ENCODE results near the gene PXYLP1. TPM values are rescaled to one million over a fixed set of nuclear protein-coding genes. Genes with fewer than 3 reads are reported as not detected.
A peak's percentile ranks its signal among the peaks of the same experiment; 100 is the strongest.
"Not testable (repeated sequence)": the region's sequence is repeated elsewhere in the genome, so short reads cannot be mapped to it uniquely, and the experiment has no call there.

Gene PXYLP1
- total RNA-seq, 2 donors from 2014 or later = 9.7 to 17.5 TPM

DNA sequence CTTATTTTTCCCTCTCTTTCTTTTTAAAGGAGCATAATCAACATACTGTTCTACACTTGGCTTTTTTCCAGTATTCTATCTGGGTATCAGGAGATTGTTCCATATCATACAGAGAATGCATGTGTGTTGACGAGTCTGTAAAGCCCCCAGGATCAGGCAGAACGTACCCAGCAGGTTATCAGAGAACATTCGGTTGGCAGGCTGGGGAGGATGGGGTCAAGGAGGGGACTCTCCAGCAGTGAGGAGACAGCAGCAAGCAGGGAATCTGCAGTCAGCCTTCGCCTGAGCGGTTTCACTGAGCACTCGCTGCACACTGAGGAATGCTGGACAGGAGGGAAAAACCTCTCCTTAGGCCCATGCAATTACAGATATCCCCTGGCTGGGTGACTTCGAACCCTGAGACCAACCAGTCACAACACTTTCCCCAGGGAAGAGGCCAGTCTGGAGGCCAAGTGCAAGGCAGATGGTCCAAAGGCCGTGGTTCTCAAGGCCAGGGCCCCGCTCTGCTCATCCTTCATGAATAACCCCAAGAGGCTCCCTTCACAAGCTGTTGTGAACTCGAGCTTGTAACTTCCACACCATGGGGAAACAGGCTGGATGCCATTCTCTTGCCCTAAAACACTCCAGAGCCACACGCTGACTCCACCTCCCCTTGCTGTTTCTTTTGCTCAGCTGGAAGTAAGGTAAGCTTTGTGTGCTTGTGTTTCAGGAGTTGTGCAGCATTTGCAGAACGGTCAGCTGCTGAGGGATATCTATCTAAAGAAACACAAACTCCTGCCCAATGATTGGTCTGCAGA is 60.1 kb downstream of the PXYLP1 start:
- no peak for ATAC-seq
- Mint-ChIP-seq H3K27ac (peak overlapping the region in 1 of 2 donors; percentile 96), H3K36me3 (peaks cover 10 to 16% of the 10 kb centered on the region in 2 donors), H3K9me3 (no peaks in the 10 kb centered on the region)
- DNase-seq (ENCODE audit: low spot score in 2 of 2) = no peak

DNA sequence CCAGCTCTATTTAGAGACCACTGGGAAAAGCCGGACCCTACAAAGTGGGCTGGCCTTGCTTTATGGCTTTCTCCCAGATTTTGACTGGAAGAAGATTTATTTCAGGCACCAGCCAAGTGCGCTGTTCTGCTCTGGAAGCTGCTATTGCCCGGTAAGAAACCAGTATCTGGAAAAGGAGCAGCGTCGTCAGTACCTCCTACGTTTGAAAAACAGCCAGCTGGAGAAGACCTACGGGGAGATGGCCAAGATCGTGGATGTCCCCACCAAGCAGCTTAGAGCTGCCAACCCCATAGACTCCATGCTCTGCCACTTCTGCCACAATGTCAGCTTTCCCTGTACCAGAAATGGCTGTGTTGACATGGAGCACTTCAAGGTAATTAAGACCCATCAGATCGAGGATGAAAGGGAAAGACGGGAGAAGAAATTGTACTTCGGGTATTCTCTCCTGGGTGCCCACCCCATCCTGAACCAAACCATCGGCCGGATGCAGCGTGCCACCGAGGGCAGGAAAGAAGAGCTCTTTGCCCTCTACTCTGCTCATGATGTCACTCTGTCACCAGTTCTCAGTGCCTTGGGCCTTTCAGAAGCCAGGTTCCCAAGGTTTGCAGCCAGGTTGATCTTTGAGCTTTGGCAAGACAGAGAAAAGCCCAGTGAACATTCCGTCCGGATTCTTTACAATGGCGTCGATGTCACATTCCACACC is 60.9 kb downstream of the PXYLP1 start:
- DNase-seq (ENCODE audit: low spot score in 2 of 2) (no peak), ATAC-seq (no peak)
- no peaks in the 10 kb centered on the region for H3K9me3 Mint-ChIP-seq
- H3K36me3 Mint-ChIP-seq = peaks cover 10 to 16% of the 10 kb centered on the region in 2 donors
- peak overlapping the region in 1 of 2 donors; percentile 96 for H3K27ac Mint-ChIP-seq

DNA sequence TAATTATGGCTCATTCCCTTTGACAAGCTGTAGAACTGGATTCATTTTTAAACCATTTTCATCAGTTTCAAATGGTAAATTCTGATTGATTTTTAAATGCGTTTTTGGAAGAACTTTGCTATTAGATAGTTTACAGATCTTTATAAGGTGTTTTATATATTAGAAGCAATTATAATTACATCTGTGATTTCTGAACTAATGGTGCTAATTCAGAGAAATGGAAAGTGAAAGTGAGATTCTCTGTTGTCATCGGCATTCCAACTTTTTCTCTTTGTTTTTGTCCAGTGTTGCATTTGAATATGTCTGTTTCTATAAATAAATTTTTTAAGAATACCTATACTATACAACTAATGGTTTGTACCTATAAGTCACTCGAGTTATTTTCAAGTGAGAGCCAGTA is 62.7 kb downstream of the PXYLP1 start:
- peak overlapping the region; percentile 93 to 96 for H3K27ac Mint-ChIP-seq
- DNase-seq (ENCODE audit: low spot score in 2 of 2) = no peak
- peaks cover 0 to 11% of the 10 kb centered on the region in 2 donors for H3K9me3 Mint-ChIP-seq
- H3K36me3 Mint-ChIP-seq = peaks cover 22 to 23% of the 10 kb centered on the region in 2 donors
- no peak for ATAC-seq

DNA sequence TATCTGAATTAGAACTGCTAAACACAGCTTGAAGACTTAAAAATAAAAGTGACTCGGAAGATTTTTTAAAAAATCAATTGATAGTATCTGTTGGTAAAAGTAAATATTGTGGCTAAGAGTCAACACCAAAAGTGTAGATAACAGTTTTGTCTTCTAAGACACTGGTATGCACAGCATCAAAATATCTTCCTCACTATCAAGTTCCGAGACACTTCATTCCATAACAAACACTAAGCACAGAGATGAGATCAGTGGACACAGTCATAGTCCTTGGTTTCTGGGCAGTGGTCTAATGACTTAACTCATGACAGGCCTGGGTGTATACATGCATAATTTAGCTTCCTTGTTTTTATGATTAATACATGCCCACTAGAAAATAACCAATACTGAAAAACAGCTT is 63.2 kb downstream of the PXYLP1 start:
- DNase-seq (ENCODE audit: low spot score in 2 of 2) = no peak
- peak overlapping the region; percentile 93 to 96 for H3K27ac Mint-ChIP-seq
- H3K9me3 Mint-ChIP-seq = peaks cover 0 to 12% of the 10 kb centered on the region in 2 donors
- peaks cover 22 to 23% of the 10 kb centered on the region in 2 donors for H3K36me3 Mint-ChIP-seq
- peak; percentile 81 to 100 for ATAC-seq

DNA sequence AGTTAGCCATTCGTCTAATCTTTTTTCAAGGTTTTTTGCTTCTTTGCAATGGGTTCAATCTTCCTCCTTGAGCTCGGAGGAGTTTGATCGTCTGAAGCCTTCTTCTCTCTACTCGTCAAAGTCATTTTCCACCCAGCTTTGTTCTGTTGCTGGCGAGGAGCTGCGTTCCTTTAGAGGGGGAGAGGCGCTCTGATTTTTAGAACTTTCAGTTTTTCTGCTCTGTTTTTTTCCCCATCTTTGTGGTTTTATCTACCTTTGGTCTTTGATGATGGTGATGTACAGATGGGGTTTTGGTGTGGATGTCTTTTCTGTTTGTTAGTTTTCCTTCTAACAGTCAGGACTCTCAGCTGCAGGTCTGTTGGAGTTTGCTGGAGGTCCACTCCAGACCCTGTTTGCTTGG is 68.8 kb downstream of the PXYLP1 start:
- not testable (repeated sequence) for DNase-seq (ENCODE audit: low spot score in 2 of 2); ATAC-seq
- peak overlapping the region in 1 of 2 donors; percentile 12 for H3K27ac Mint-ChIP-seq
- peaks cover 11 to 20% of the 10 kb centered on the region in 2 donors for H3K36me3 Mint-ChIP-seq
- H3K9me3 Mint-ChIP-seq = peaks cover 0 to 16% of the 10 kb centered on the region in 2 donors

DNA sequence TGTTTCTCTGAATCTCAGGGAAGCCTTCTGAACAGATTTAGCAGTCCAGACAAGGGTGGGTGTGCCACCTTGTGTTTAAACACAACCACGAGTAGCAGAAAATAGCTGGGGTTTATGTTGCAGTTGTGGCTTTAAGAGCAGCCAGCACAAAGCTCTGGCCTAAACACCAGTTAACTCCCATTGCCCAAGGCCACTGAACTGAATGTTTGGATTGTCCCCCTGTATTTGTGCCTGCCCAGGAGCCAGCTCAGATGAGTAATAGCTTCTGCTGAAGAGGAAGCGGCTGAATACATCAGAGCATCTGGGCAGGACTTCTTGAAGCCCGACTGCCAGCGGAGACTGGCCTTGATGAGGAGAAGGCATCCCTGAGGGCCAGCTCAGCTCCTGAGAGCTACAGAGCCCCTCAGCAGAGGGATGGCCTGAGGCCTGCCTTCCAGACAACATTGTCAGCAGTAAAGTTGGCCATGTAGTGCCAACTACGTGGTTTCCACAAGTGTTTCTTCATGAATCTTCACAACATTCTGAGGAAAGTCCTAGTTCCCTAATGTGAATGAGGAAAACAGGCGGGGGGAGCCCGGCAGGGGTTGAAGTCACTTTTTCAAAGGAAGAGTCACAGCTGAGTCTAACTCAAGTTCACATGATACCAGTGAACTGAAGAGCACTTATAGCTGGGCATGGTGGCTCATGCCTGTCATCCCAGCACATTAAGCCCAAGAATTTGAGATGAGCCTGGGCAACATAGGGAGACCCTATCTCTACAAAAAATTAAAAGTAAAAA is 70.9 kb downstream of the PXYLP1 start:
- Mint-ChIP-seq H3K27ac (peak overlapping the region in 1 of 2 donors; percentile 54), H3K36me3 (peaks cover 11 to 20% of the 10 kb centered on the region in 2 donors), H3K9me3 (peaks cover 0 to 16% of the 10 kb centered on the region in 2 donors)
- DNase-seq (ENCODE audit: low spot score in 2 of 2) (no peak), ATAC-seq (no peak)

DNA sequence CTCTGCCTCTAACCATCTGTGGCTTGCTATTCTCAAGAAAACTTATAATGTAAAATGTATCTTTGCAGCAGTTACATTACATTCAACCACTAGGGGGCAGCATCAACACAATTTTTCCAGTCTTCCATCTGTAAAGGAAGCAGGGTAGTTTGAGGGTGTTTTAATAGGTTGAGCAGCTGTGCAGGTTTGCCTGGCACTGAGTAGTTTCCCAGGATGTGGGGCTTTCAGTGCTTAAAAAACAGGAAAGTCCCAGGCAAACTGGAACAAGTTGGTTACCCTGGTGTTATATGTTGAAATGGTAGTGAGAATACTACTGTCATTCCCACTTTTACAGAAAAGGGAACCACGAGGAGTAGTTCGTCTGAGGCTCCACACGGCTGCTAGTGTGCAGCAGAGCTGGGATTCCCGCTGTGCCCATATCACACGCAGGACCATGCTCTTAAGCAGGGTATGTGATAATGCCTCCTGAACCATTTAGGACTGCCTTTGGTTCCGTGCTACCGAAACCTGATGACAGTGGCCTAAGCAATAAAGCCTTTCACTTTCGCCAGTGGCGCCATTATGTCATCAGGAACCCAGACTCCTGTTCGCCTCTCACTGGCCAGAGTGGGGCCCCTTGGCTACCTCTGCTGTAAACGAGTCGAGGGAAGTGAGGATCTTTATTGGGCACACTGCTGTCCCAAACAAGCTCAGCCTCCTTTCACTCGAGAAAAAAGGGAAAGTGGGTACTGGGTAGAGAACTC is 72.0 kb downstream of the PXYLP1 start:
- Mint-ChIP-seq H3K27ac (no peak overlapping the region), H3K9me3 (peaks cover 0 to 12% of the 10 kb centered on the region in 2 donors), H3K36me3 (peaks cover 7 to 14% of the 10 kb centered on the region in 2 donors)
- ATAC-seq = peak; percentile 43 to 58
- peak in 1 of 2 donors; percentile 74 for DNase-seq (ENCODE audit: low spot score in 2 of 2)

DNA sequence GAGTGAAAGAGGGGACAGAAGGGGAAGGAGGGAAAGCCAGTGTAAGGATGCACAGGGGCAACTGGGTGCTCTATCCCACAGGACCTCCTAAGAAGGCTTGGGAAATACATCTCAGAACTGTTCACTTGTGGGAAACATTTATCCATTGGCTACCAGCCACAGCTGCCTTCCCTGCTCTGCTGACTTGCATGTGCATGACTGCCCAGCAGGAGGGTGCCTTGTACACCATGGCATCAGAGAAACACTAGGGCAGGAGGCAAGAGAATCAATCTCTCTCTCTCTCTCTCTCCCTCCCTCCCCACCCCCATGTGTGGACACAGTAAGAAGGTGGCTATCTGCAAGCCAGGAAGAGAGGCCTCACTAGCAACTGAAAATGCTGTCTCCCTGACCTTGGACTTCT is 73.8 kb downstream of the PXYLP1 start:
- H3K27ac Mint-ChIP-seq = no peak overlapping the region
- DNase-seq (ENCODE audit: low spot score in 2 of 2) (no peak), ATAC-seq (peak in 1 of 2 donors; percentile 23)

DNA sequence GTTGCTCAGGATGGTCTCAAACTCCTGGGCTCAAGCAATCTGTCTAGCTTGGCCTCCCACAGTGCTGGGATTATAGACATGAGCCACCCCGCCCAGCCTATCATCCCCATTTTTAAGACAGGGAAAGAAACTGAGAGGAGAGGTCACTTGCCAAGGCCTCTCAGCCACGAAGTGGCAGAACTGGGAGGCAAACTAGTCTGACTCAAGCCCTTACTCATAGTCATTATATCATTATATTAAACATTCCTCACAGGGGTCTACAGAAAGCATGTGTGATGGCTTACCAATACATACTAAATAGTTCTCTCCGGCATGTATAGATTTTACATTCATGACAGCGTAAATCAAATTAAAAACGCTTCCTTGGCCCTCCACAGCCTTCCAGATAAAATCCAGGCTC is 74.7 kb downstream of the PXYLP1 start:
- H3K9me3 Mint-ChIP-seq = no peaks in the 10 kb centered on the region
- peak in 1 of 2 donors; percentile 12 for ATAC-seq

More for the DNA sequence above, 73.8 kb downstream of the PXYLP1 start:
- Mint-ChIP-seq H3K9me3 (no peaks in the 10 kb centered on the region), H3K36me3 (peaks cover 1 to 3% of the 10 kb centered on the region in 2 donors)

DNA sequence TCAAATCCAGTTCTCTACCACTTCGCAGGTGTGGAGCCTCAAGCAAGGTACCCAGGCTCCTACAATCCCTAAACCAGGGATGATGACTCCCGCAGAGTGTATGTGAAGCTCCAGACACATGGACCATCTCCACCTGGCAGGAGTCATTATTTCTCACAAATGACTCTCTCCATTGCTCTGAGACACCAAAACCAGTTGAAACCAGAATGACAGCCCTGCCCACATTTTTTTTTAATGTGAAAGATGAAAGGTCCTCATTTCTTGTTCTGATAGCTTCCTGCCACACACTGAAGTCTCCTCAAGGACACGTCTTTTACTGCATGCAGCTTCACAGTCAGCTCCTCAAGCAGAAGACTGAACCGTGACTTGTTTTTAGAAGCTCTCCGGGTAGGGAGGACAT is 75.3 kb downstream of the PXYLP1 start:
- peak overlapping the region; percentile 81 to 89 for H3K27ac Mint-ChIP-seq
- ATAC-seq = peak; percentile 27 to 47
- no peak for DNase-seq (ENCODE audit: low spot score in 2 of 2)
- no peaks in the 10 kb centered on the region for H3K9me3 Mint-ChIP-seq
- H3K36me3 Mint-ChIP-seq = peaks cover 7 to 17% of the 10 kb centered on the region in 2 donors

More for the DNA sequence above, 74.7 kb downstream of the PXYLP1 start:
- Mint-ChIP-seq H3K27ac (peak overlapping the region; percentile 17 to 81), H3K36me3 (peaks cover 3 to 11% of the 10 kb centered on the region in 2 donors)
- no peak for DNase-seq (ENCODE audit: low spot score in 2 of 2)

DNA sequence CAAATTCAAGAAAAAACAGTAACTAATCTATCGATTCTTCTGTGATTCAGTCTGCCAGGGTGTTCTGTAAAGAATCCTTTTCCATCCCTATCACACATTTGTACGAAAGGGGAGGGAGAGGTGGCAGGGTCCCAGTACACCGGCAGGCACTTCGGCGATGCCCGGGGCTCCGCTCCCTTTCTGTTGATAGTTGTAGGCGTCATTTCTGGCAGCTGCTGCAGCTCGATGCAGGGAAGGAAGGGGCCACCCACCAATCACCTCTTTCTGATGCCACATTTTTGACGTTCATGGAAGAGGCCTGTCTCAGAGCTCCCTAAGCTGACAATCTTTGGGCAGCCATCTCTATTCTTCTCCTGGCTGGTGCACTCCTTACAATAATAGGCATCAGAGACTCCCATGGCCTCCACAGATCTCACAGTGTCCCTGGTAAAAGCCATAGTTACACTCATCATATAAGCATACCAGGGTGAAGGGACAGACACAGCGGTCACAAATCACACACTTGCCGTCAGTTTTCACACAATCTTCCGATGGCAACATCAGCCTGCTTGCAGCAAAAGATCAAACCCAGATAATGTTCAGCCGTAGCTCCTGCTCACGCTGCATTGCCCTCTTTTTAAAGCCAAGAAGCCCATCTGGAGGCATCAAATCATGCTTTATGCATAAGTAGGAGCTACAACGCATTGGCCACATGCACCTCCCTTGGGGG is 75.9 kb downstream of the PXYLP1 start:
- DNase-seq (ENCODE audit: low spot score in 2 of 2) = no peak
- H3K36me3 Mint-ChIP-seq = peaks cover 7 to 20% of the 10 kb centered on the region in 2 donors

DNA sequence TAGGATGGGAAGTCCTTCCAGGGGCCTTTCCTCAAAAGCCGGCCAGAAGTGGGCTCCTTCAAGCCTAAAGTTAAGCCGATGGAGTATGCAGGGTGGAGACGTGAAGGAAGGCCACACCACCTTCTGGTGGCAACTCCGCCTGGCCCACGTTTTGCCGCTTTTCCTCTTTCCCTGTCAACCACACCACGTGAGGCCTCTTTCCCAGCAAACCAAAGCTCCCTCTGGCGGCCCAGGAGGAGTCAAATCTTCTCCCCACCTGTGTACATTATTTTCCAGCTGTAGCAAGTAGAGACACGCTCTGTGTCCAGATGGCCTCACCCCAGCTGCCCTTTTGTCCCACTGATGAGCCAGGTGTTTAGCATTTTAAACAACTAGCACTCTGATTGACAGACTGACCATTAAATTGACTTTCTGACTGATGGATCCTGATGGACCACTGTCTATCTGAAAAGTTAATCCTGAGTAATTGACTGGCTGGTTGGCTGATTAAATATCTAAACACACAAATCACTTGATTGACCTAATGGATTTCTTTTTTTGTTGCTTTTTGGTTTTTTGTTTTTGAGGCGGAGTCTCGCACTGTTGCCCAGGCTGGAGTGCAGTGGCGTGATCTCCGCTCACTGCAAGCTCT is 77.1 kb downstream of the PXYLP1 start:
- no peak for DNase-seq (ENCODE audit: low spot score in 2 of 2)
- no peak for ATAC-seq
- Mint-ChIP-seq H3K36me3 (peaks cover 12 to 20% of the 10 kb centered on the region in 2 donors), H3K9me3 (no peaks in the 10 kb centered on the region), H3K27ac (peak overlapping the region; percentile 81 to 89)

More for the DNA sequence above, 75.9 kb downstream of the PXYLP1 start:
- no peaks in the 10 kb centered on the region for H3K9me3 Mint-ChIP-seq
- no peak for ATAC-seq
- peak overlapping the region; percentile 81 to 89 for H3K27ac Mint-ChIP-seq

DNA sequence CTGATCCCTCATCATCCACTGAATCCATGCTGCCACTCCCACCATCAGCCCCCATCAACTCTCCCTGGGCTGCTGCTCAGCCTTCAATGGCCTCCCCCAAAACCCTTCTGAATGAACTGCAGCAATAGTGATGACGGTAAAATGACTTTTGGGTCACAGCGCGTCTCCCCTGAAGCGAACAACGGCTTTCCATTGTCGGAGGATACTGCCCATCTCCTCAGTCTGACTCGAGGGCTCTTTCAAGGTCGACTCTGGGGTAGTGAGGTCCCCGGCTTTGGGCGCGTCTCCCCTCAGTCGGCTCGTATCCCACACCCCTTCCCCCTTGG is 79.5 kb downstream of the PXYLP1 start:
- DNase-seq (ENCODE audit: low spot score in 2 of 2) (no peak), ATAC-seq (no peak)
- H3K27ac Mint-ChIP-seq = peak overlapping the region; percentile 92 to 99
- H3K36me3 Mint-ChIP-seq = peaks cover 12 to 20% of the 10 kb centered on the region in 2 donors
- no peaks in the 10 kb centered on the region for H3K9me3 Mint-ChIP-seq

DNA sequence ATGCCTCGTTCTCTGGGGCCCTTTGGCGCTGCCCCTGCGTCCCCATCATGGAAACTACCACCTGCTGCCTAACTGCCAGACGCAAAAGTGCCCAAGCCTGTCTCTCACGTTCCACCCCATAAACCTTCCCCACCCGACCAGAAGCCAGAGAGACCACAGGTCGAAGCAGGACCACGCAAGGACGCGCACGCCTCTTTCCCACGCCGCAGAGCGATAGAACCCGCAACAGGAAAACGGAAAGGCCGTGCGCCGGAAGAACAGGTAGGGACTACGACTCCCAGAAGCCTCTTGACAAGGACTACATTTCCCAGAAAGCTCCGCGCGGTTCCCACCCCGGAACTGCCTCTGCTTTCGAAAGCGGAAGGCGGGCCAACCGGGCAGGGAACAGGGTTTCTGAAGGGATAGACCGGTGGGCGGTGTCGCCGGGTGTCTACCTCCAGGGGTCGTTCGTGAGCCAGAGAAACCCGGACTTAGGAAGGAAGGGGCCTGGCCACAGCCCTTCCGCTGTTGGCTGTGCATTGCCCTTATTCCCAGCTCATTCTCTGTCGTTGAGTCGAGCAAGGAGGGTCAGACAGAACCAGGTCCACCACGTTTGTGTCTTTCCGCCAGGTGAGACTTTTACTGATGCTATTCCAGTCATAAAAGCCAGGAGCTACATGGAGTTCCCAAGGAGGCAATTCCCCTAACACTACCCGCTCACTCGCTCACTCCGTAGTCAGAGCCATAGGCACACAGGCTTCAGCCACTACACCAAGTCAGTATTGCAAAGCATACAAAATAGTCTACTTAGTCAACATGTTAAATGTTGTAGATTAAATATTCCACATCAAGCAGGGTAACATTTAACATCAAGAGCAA is 80.1 kb downstream of the PXYLP1 start:
- Mint-ChIP-seq H3K36me3 (peaks cover 12 to 20% of the 10 kb centered on the region in 2 donors), H3K27ac (peak overlapping the region; percentile 92 to 99), H3K9me3 (no peaks in the 10 kb centered on the region)
- peak; percentile 95 to 98 for ATAC-seq
- peak; percentile 97 to 98 for DNase-seq (ENCODE audit: low spot score in 2 of 2)

Data from activated naive CD4-positive, alpha-beta T cell treated with anti-CD3 and anti-CD28 coated beads, Interleukin-2, amount 50 U/mL, for 72 hours (primary cell).